Measurements from ENCODE around the gene DTYMK. TPM values are rescaled to one million over a fixed set of nuclear protein-coding genes. Genes with fewer than 3 reads are reported as not detected.

DTYMK gene
- polyA plus RNA-seq, 1 of the 3 experiments (the other 2 are of a cell fraction), result 51.1 TPM

DNA sequence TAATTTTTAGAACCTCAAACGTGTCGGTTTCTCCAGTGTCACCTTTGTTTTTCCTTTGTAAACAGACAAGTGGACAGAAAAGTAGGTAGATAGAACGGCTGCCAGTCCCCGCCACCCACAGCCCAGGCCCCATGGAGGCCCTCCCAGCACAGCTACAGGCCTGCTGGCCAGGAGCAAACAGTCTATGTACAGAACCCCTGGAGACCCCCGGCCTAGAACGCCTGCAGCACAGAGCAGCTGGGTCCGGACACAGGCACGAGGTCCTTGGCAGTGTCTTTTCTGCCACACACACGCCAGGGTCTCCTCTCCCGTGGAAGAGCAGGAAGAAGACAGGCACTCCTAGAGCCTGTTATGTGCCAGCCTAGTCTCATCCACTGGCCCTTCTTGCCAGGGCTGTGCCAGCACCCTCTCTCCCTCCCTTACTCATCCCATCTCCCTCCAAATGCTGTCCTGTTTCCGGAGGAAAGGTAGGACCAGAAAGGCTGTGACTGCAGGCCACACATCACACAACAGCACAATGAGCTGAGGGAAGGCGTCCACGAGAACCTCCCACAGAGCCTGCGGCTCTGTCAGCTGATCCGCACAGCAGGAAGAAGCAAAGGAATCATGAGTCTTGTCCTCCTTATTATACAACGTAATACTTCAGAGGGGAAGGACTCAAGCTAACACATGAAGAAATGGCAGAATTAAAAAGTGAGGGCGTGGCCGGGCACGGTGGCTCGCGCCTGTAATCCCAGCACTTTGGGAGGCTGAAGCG lies 7.7 kb downstream of the DTYMK start:
- 97% methylated on average over 18 of the region's 22 CpGs for WGBS (ENCODE audit: low lambda C conversion rate)
- Histone ChIP-seq H3K4me1 (ENCODE audit: control insufficient read depth in 1 of 2, insufficient read depth in 2 of 2, low read depth in 1 of 2, low read length in 1 of 2) (peaks cover 0 to 19% of the 10 kb centered on the region in 2 experiments; a peak in 2 of 4 replicates), H3K9ac (no peak overlapping the region), H3K27me3 (ENCODE audit: insufficient read depth) (no peaks in the 10 kb centered on the region), H3K9me2 (no peaks in the 10 kb centered on the region), H3K36me3 (replicated peaks in 1 of 2; ENCODE audit: control insufficient read depth in 1 of 2, insufficient read depth in 2 of 2, low read length in 1 of 2) (peaks cover 29% of the 10 kb centered on the region in 2 experiments), H3F3A (replicated peaks; ENCODE audit: insufficient read depth) (peaks cover 25% of the 10 kb centered on the region), H3K4me2 (no peak overlapping the region), H3K79me2 (ENCODE audit: insufficient read depth) (peaks cover 45% of the 10 kb centered on the region), H3K27ac (ENCODE audit: low read depth in 2 of 2, low read length in 1 of 2) (no peak overlapping the region), H3K9me3 (no peaks in the 10 kb centered on the region), H3K4me3 (ENCODE audit: low read depth in 2 of 2, low read length in 1 of 2) (no peak overlapping the region), H2AFZ (ENCODE audit: low read depth) (no peak overlapping the region), H4K20me1 (ENCODE audit: insufficient read depth) (peaks cover 7% of the 10 kb centered on the region; the same call in 1 of the 2 replicates)
- ChIA-PET CTCF (interaction anchor here (0.8 to 1.4 kb wide), 2 partner anchors 14 to 19 kb away, joined by 3 read pairs; no protein-coding TSS in a partner anchor), POLR2A (interaction anchor here (0.6 to 0.7 kb wide), 2 partner anchors 13 to 175 kb away, joined by 3 to 4 read pairs; no protein-coding TSS in a partner anchor)
- TF ChIP-seq NRF1 (IDR thresholded peaks at IDR 0.05; ENCODE audit: low read depth, low read length), result no peak
- TF ChIP-seq SMC3 (IDR thresholded peaks at IDR 0.05; ENCODE audit: low read depth, low read length), result no peak
- TF ChIP-seq YY1 (IDR thresholded peaks at IDR 0.05; ENCODE audit: low read depth), result no peak
- TF ChIP-seq GATA2 (CRISPR knock-in tag; IDR thresholded peaks at IDR 0.05), result no peak
- TF ChIP-seq, protein P1, sequence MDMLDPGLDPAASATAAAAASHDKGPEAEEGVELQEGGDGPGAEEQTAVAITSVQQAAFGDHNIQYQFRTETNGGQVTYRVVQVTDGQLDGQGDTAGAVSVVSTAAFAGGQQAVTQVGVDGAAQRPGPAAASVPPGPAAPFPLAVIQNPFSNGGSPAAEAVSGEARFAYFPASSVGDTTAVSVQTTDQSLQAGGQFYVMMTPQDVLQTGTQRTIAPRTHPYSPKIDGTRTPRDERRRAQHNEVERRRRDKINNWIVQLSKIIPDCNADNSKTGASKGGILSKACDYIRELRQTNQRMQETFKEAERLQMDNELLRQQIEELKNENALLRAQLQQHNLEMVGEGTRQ (IDR thresholded peaks at IDR 0.05; ENCODE audit: borderline replicate concordance, low read depth, low read length), result no peak
- no peak for TF ChIP-seq MEF2A (IDR thresholded peaks at IDR 0.05; ENCODE audit: borderline replicate concordance, low read depth)
- no peak for TF ChIP-seq GABPA (IDR thresholded peaks at IDR 0.05; ENCODE audit: low read depth)
- no peak for TF ChIP-seq TAF1 (IDR thresholded peaks at IDR 0.05; ENCODE audit: borderline replicate concordance, low read depth, low read length)
- no peak for TF ChIP-seq RCOR1 (IDR thresholded peaks at IDR 0.05; ENCODE audit: low read length)
- no peak for TF ChIP-seq ELF1 (IDR thresholded peaks at IDR 0.05)
- no peak for DNase-seq

DNA sequence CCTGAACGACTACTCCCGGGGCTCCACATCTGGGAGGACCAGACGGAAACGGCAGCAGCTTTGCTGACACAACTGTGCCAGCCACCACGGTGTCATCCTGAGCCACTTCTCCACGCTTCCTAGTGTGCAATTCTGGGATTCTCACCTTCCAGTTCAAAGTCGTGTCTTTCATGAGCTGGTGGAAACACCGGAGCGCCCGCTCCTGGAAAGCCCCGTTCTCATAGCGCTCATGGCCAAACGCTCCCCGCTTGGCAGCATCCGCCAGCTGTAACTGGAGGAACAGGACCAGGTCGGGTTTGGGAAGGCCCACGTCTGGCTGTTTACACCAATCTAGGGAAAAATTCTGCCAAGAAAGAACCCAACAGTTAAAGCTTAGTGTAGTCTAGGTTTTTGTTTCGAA lies 8.3 kb downstream of the DTYMK start:
- TF ChIP-seq EP300 (IDR thresholded peaks at IDR 0.05; ENCODE audit: borderline replicate concordance in 1 of 2, low read depth in 1 of 2, low read length in 1 of 2) (no peak), JUND (IDR thresholded peaks at IDR 0.05) (no peak), TEAD4 (IDR thresholded peaks at IDR 0.05; ENCODE audit: borderline replicate concordance, insufficient read depth) (no peak), FOSL2 (IDR thresholded peaks at IDR 0.05; ENCODE audit: borderline replicate concordance, low read depth) (no peak), TCF12 (IDR thresholded peaks at IDR 0.05) (no peak), RAD21 (IDR thresholded peaks at IDR 0.05; ENCODE audit: low read length) (no peak), TAF1 (IDR thresholded peaks at IDR 0.05; ENCODE audit: borderline replicate concordance, low read depth, low read length) (no peak), FOXJ3 (CRISPR knock-in tag; IDR thresholded peaks at IDR 0.05) (no peak)
- TF ChIP-seq, protein P1 (IDR thresholded peaks at IDR 0.05; ENCODE audit: borderline replicate concordance, low read depth, low read length), result no peak
- TF ChIP-seq, protein P2, sequence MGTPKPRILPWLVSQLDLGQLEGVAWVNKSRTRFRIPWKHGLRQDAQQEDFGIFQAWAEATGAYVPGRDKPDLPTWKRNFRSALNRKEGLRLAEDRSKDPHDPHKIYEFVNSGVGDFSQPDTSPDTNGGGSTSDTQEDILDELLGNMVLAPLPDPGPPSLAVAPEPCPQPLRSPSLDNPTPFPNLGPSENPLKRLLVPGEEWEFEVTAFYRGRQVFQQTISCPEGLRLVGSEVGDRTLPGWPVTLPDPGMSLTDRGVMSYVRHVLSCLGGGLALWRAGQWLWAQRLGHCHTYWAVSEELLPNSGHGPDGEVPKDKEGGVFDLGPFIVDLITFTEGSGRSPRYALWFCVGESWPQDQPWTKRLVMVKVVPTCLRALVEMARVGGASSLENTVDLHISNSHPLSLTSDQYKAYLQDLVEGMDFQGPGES (IDR thresholded peaks at IDR 0.05; ENCODE audit: low read depth, low read length), result no peak
- TF ChIP-seq, protein P3, sequence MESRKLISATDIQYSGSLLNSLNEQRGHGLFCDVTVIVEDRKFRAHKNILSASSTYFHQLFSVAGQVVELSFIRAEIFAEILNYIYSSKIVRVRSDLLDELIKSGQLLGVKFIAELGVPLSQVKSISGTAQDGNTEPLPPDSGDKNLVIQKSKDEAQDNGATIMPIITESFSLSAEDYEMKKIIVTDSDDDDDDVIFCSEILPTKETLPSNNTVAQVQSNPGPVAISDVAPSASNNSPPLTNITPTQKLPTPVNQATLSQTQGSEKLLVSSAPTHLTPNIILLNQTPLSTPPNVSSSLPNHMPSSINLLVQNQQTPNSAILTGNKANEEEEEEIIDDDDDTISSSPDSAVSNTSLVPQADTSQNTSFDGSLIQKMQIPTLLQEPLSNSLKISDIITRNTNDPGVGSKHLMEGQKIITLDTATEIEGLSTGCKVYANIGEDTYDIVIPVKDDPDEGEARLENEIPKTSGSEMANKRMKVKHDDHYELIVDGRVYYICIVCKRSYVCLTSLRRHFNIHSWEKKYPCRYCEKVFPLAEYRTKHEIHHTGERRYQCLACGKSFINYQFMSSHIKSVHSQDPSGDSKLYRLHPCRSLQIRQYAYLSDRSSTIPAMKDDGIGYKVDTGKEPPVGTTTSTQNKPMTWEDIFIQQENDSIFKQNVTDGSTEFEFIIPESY (IDR thresholded peaks at IDR 0.05; ENCODE audit: borderline replicate concordance, low read depth), result no peak
- 90% methylated on average over 18 of the region's 18 CpGs for WGBS (ENCODE audit: low lambda C conversion rate)
- Histone ChIP-seq H3K36me3 (replicated peaks in 1 of 2; ENCODE audit: control insufficient read depth in 1 of 2, insufficient read depth in 2 of 2, low read length in 1 of 2) (peaks cover 25 to 29% of the 10 kb centered on the region in 2 experiments), H3K4me2 (no peak overlapping the region), H3K79me2 (ENCODE audit: insufficient read depth) (peaks cover 38% of the 10 kb centered on the region; the same call in 1 of the 2 replicates), H3K4me1 (ENCODE audit: control insufficient read depth in 1 of 2, insufficient read depth in 2 of 2, low read depth in 1 of 2, low read length in 1 of 2) (peaks cover 0 to 19% of the 10 kb centered on the region in 2 experiments; a peak in 2 of 4 replicates), H3K27ac (ENCODE audit: low read depth in 2 of 2, low read length in 1 of 2) (no peak overlapping the region), H3F3A (replicated peaks; ENCODE audit: insufficient read depth) (peaks cover 25% of the 10 kb centered on the region), H2AFZ (ENCODE audit: low read depth) (no peak overlapping the region), H3K9me2 (no peaks in the 10 kb centered on the region), H3K9ac (no peak overlapping the region), H4K20me1 (ENCODE audit: insufficient read depth) (peaks cover 7% of the 10 kb centered on the region; the same call in 1 of the 2 replicates), H3K9me3 (no peaks in the 10 kb centered on the region), H3K4me3 (ENCODE audit: low read depth in 2 of 2, low read length in 1 of 2) (no peak overlapping the region), H3K27me3 (ENCODE audit: insufficient read depth) (no peaks in the 10 kb centered on the region)
- DNase-seq, result no peak
- ChIA-PET CTCF (interaction anchor here (1.4 kb wide), 1 partner anchor 13 kb away, joined by 3 read pairs; no protein-coding TSS in a partner anchor), POLR2A (interaction anchor here (0.6 kb wide), 1 partner anchor 12 kb away, joined by 3 read pairs; no protein-coding TSS in a partner anchor)
